Trophoblast cell (in vitro differentiated cells and primary cell): Measurements from ENCODE around the gene KRT83.

Experiments used
- DNase-seq, 2 donors: peaks; one replicate each; pipeline ENCODE4 v3.0.0-alpha.2; 2016
- H2AFZ ChIP-seq: 2 replicates; pipeline ENCODE4 v1.6.1; 2013; ENCODE audit warnings: low read length, moderate library complexity, mild to moderate bottlenecking; ENCODE audit not compliant: insufficient read depth, poor library complexity
- H2AK5ac ChIP-seq: 2 replicates; pipeline ENCODE4 v1.6.1; 2013; ENCODE audit warnings: mild to moderate bottlenecking, low read length
- H2BK120ac ChIP-seq: 2 replicates; pipeline ENCODE4 v1.6.1; 2013; ENCODE audit warnings: low read length, mild to moderate bottlenecking, moderate library complexity; ENCODE audit not compliant: insufficient read depth, poor library complexity
- H2BK12ac ChIP-seq: 2 replicates; pipeline ENCODE4 v1.6.1; 2013; ENCODE audit warnings: mild to moderate bottlenecking, low read length, moderate library complexity
- H2BK5ac ChIP-seq: 2 replicates; pipeline ENCODE4 v1.6.1; 2013; ENCODE audit warnings: low read length, low read depth, moderate library complexity, mild to moderate bottlenecking; ENCODE audit not compliant: poor library complexity
- H3K14ac ChIP-seq: 2 replicates; pipeline ENCODE4 v1.6.1; 2013; ENCODE audit warnings: mild to moderate bottlenecking, low read length
- H3K18ac ChIP-seq: 2 replicates; pipeline ENCODE4 v1.6.1; 2013; ENCODE audit warnings: mild to moderate bottlenecking, low read length
- H3K23ac ChIP-seq: 2 replicates; pipeline ENCODE4 v1.6.1; 2013; ENCODE audit warnings: low read length
- H3K27ac ChIP-seq: 2 replicates; pipeline ENCODE4 v1.5.1; 2013; ENCODE audit warnings: low read depth, mild to moderate bottlenecking, inconsistent platforms, low read length, moderate library complexity
- H3K27me3 ChIP-seq: 2 replicates; pipeline ENCODE4 v1.6.1; 2013; ENCODE audit warnings: inconsistent platforms, mild to moderate bottlenecking, low read length, moderate library complexity; ENCODE audit not compliant: insufficient read depth
- H3K36me3 ChIP-seq, 2 experiments: 1 replicate in 1 of 2; 2 replicates in 1 of 2; pipeline ENCODE4 v1.6.1; 2013; ENCODE audit warnings: low read length in 2 of 2, mild to moderate bottlenecking in 2 of 2, moderate library complexity in 1 of 2; ENCODE audit not compliant: insufficient read depth in 2 of 2, control insufficient read depth in 1 of 2
- H3K4ac ChIP-seq: 2 replicates; pipeline ENCODE4 v1.6.1; 2013; ENCODE audit warnings: low read depth, mild to moderate bottlenecking, low read length, moderate library complexity
- H3K4me1 ChIP-seq, 2 experiments: 1 replicate in 1 of 2; 2 replicates in 1 of 2; pipeline ENCODE4 v1.6.1; 2013; ENCODE audit warnings: low read length in 2 of 2, mild to moderate bottlenecking in 2 of 2, moderate library complexity in 1 of 2; ENCODE audit not compliant: insufficient read depth in 2 of 2, control insufficient read depth in 1 of 2
- H3K4me2 ChIP-seq: 2 replicates; pipeline ENCODE4 v1.6.1; 2013; ENCODE audit warnings: inconsistent platforms, mild to moderate bottlenecking, low read length, moderate library complexity
- H3K4me3 ChIP-seq: 2 replicates; pipeline ENCODE4 v1.5.1; 2013; ENCODE audit warnings: mild to moderate bottlenecking, low read depth, low read length, inconsistent platforms
- H3K79me1 ChIP-seq: one replicate; pipeline ENCODE4 v1.6.1; 2013; ENCODE audit warnings: low read length
- H3K79me2 ChIP-seq: 2 replicates; pipeline ENCODE4 v1.6.1; 2013; ENCODE audit warnings: low read length, mild to moderate bottlenecking; ENCODE audit not compliant: control insufficient read depth, insufficient read depth, poor library complexity
- H3K9ac ChIP-seq: 2 replicates; pipeline ENCODE4 v1.6.1; 2013; ENCODE audit warnings: mild to moderate bottlenecking, low read length
- H3K9me3 ChIP-seq: 2 replicates; pipeline ENCODE4 v1.6.1; 2013; ENCODE audit warnings: low read depth, mild to moderate bottlenecking, control low read depth, inconsistent platforms, low read length; ENCODE audit not compliant: insufficient read depth
- H4K12ac ChIP-seq: 2 replicates; pipeline ENCODE4 v1.6.1; 2013; ENCODE audit warnings: low read depth, mild to moderate bottlenecking, low read length, moderate library complexity
- H4K8ac ChIP-seq: 2 replicates; pipeline ENCODE4 v1.6.1; 2013; ENCODE audit warnings: low read depth, mild to moderate bottlenecking, low read length, moderate library complexity
- H4K91ac ChIP-seq: one replicate; pipeline ENCODE4 v1.6.1; 2013; ENCODE audit warnings: low read depth, mild to moderate bottlenecking, low read length, moderate library complexity
- WGBS: extraction: QIAGEN DNeasy Blood & Tissue Kit; methylation state at CpG from one replicate; pipeline ENCODE4 v1.1.7; 2013; ENCODE audit warnings: missing lambda C conversion rate; ENCODE audit not compliant: insufficient read length, insufficient coverage; ENCODE audit errors: extremely low coverage; 5-methylcytosine and 5-hydroxymethylcytosine counted together

The KRT83 gene

GRCh38 chr12:52352951-52353350 lies 31.8 kb upstream of the KRT83 start:
- no peaks in the 10 kb centered on the region for H3K79me2 ChIP-seq
- no peak overlapping the region for H4K8ac ChIP-seq
- peaks cover 4% of the 10 kb centered on the region for H3K9me3 ChIP-seq
- no peak for DNase-seq
- no peak overlapping the region for H2BK12ac ChIP-seq
- H3K14ac ChIP-seq = no peak overlapping the region
- no peak overlapping the region for H3K9ac ChIP-seq
- H3K4me3 ChIP-seq = no peak overlapping the region
- no peaks in the 10 kb centered on the region for H3K27me3 ChIP-seq
- H3K36me3 ChIP-seq = no peaks in the 10 kb centered on the region
- no peak overlapping the region for H3K27ac ChIP-seq
- H3K18ac ChIP-seq = no peak overlapping the region
- H4K12ac ChIP-seq = no peak overlapping the region
- no CpG with 5 or more reads among the region's 2 CpGs for WGBS
- no peak overlapping the region for H3K23ac ChIP-seq
- no peak overlapping the region for H2AFZ ChIP-seq
- no peak overlapping the region for H2BK5ac ChIP-seq
- H2AK5ac ChIP-seq = no peak overlapping the region
- H2BK120ac ChIP-seq = no peak overlapping the region
- H3K79me1 ChIP-seq = no peaks in the 10 kb centered on the region
- no peak overlapping the region for H3K4ac ChIP-seq
- no peak overlapping the region for H3K4me2 ChIP-seq
- no peak overlapping the region for H4K91ac ChIP-seq
- H3K4me1 ChIP-seq = no peaks in the 10 kb centered on the region

GRCh38 chr12:52351196-52352059 lies 30.2 kb upstream of the KRT83 start:
- no peak overlapping the region for H4K12ac ChIP-seq
- no peak overlapping the region for H2AK5ac ChIP-seq
- no peaks in the 10 kb centered on the region for H3K27me3 ChIP-seq
- H2BK120ac ChIP-seq = no peak overlapping the region
- H3K14ac ChIP-seq = no peak overlapping the region
- no peak overlapping the region for H4K91ac ChIP-seq
- no peak overlapping the region for H3K27ac ChIP-seq
- no peak overlapping the region for H3K4me2 ChIP-seq
- H3K79me1 ChIP-seq = no peaks in the 10 kb centered on the region
- H3K4me1 ChIP-seq = peaks cover 6% of the 10 kb centered on the region in 2 experiments
- no peaks in the 10 kb centered on the region for H3K36me3 ChIP-seq
- H2AFZ ChIP-seq = no peak overlapping the region
- no peak overlapping the region for H3K18ac ChIP-seq
- no CpG with 5 or more reads among the region's 9 CpGs for WGBS
- H3K79me2 ChIP-seq = no peaks in the 10 kb centered on the region
- no peak overlapping the region for H3K4ac ChIP-seq
- H3K23ac ChIP-seq = no peak overlapping the region
- peaks cover 4% of the 10 kb centered on the region for H3K9me3 ChIP-seq
- no peak overlapping the region for H3K9ac ChIP-seq
- no peak overlapping the region for H2BK12ac ChIP-seq
- no peak for DNase-seq
- no peak overlapping the region for H2BK5ac ChIP-seq
- H4K8ac ChIP-seq = no peak overlapping the region
- H3K4me3 ChIP-seq = no peak overlapping the region

GRCh38 chr12:52350786-52351185 lies 29.6 kb upstream of the KRT83 start:
- Histone ChIP-seq H4K91ac (no peak overlapping the region), H3K9me3 (peaks cover 4% of the 10 kb centered on the region), H3K4me1 (peaks cover 10 to 11% of the 10 kb centered on the region in 2 experiments), H3K9ac (no peak overlapping the region), H3K4me2 (no peak overlapping the region), H3K4me3 (no peak overlapping the region), H3K79me2 (no peaks in the 10 kb centered on the region), H2AK5ac (no peak overlapping the region), H3K36me3 (no peaks in the 10 kb centered on the region), H3K4ac (no peak overlapping the region), H4K8ac (no peak overlapping the region), H3K79me1 (no peaks in the 10 kb centered on the region), H4K12ac (no peak overlapping the region), H3K14ac (no peak overlapping the region), H3K18ac (no peak overlapping the region), H2BK12ac (no peak overlapping the region), H3K27ac (no peak overlapping the region), H3K27me3 (no peaks in the 10 kb centered on the region), H3K23ac (no peak overlapping the region), H2BK120ac (no peak overlapping the region), H2AFZ (no peak overlapping the region), H2BK5ac (no peak overlapping the region)
- WGBS = no CpG with 5 or more reads among the region's 5 CpGs
- no peak for DNase-seq

GRCh38 chr12:52350021-52350620 lies 28.9 kb upstream of the KRT83 start:
- Histone ChIP-seq H3K27me3 (no peaks in the 10 kb centered on the region), H3K4me3 (no peak overlapping the region), H2BK120ac (no peak overlapping the region), H3K9me3 (peaks cover 4% of the 10 kb centered on the region), H4K91ac (no peak overlapping the region), H3K27ac (no peak overlapping the region), H3K4ac (no peak overlapping the region), H2BK5ac (no peak overlapping the region), H2AK5ac (no peak overlapping the region), H3K4me1 (peaks cover 10 to 11% of the 10 kb centered on the region in 2 experiments), H3K23ac (no peak overlapping the region), H3K9ac (no peak overlapping the region), H3K4me2 (no peak overlapping the region), H3K79me1 (no peaks in the 10 kb centered on the region), H2AFZ (no peak overlapping the region), H2BK12ac (no peak overlapping the region), H3K79me2 (no peaks in the 10 kb centered on the region), H3K14ac (no peak overlapping the region), H4K8ac (no peak overlapping the region), H3K18ac (no peak overlapping the region), H3K36me3 (no peaks in the 10 kb centered on the region), H4K12ac (no peak overlapping the region)
- no peak for DNase-seq
- no CpG with 5 or more reads among the region's 8 CpGs for WGBS
